ENCODE measurements around the gene NAA80. TPM values are rescaled to one million over a fixed set of nuclear protein-coding genes. Genes with fewer than 3 reads are reported as not detected.
"Not testable (repeated sequence)": the region's sequence is repeated elsewhere in the genome, so short reads cannot be mapped to it uniquely, and the experiment has no call there.

NAA80 gene
- total RNA-seq, 1 donor from 2014 or later: 10.9 TPM

- no peak overlapping the region for H3K4me3 Mint-ChIP-seq (ENCODE audit: unreplicated experiment)
- peaks cover 38% of the 10 kb centered on the region for H3K4me1 Mint-ChIP-seq (ENCODE audit: low read depth)
- H3K36me3 Mint-ChIP-seq (ENCODE audit: low read depth): peaks cover 8% of the 10 kb centered on the region
- no peaks in the 10 kb centered on the region for H3K27me3 Mint-ChIP-seq (ENCODE audit: low read depth)
- no peak overlapping the region for H3K27ac Mint-ChIP-seq (ENCODE audit: unreplicated experiment)
- DNase-seq (ENCODE audit: low spot score): no peak
- no peaks in the 10 kb centered on the region for H3K9me3 Mint-ChIP-seq (ENCODE audit: low read depth)
- TF ChIP-seq CTCF (IDR thresholded peaks at IDR 0.05): no peak
These were observed 17.5 kb upstream of the NAA80 start for GRCh38 chr3:50316657-50317242.

- peaks cover 8% of the 10 kb centered on the region for H3K36me3 Mint-ChIP-seq (ENCODE audit: low read depth)
- no peak overlapping the region for H3K4me3 Mint-ChIP-seq (ENCODE audit: unreplicated experiment)
- no peak overlapping the region for H3K27ac Mint-ChIP-seq (ENCODE audit: unreplicated experiment)
- H3K9me3 Mint-ChIP-seq (ENCODE audit: low read depth): no peaks in the 10 kb centered on the region
- H3K4me1 Mint-ChIP-seq (ENCODE audit: low read depth): peaks cover 29% of the 10 kb centered on the region
- TF ChIP-seq CTCF (IDR thresholded peaks at IDR 0.05): no peak
- no peak for DNase-seq (ENCODE audit: low spot score)
- H3K27me3 Mint-ChIP-seq (ENCODE audit: low read depth): no peaks in the 10 kb centered on the region
These were observed 15.6 kb upstream of the NAA80 start for GRCh38 chr3:50314816-50315215.

DNA sequence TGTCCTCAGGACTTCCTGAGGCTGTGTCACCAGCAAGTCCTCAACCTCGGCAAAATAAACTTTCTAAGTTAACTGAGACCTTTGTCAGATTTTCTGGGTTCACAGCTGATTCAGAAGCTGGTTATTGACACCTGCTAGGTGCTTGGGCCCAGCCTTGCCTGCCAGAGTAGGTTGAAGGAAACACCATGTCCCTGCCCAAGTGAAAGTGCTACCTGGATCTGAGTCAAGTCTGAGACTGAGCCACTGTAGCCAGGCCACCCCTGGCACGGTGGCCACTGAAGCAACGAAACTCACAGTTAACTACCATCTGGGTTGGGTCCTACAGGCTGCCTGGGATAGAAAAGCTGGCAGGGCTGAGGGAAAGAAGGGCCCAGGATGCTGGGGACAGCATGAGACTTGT lies 15.1 kb upstream of the NAA80 start:
- H3K27ac Mint-ChIP-seq (ENCODE audit: unreplicated experiment): no peak overlapping the region
- DNase-seq (ENCODE audit: low spot score): no peak

DNA sequence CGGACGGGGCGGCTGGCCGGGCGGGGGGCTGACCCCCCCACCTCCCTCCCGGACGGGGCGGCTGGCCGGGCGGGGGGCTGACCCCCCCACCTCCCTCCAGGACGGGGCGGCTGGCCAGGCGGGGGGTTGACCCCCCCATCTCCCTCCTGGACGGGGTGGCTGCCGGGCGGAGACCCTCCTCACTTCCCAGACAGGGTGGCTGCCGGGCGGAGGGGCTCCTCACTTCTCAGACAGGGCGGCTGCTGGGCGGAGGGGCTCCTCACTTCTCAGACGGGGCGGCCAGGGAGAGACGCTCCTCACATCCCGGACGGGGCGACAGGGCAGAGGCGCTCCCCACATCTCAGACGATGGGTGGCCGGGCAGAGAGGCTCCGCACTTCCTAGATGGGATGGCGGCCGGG lies 12.8 kb upstream of the NAA80 start:
- not testable (repeated sequence) for H3K4me3 Mint-ChIP-seq (ENCODE audit: unreplicated experiment); H3K9me3 Mint-ChIP-seq (ENCODE audit: low read depth); H3K4me1 Mint-ChIP-seq (ENCODE audit: low read depth); H3K27me3 Mint-ChIP-seq (ENCODE audit: low read depth); DNase-seq (ENCODE audit: low spot score); H3K36me3 Mint-ChIP-seq (ENCODE audit: low read depth); H3K27ac Mint-ChIP-seq (ENCODE audit: unreplicated experiment)

More for the DNA sequence above, 15.1 kb upstream of the NAA80 start:
- Mint-ChIP-seq H3K4me1 (ENCODE audit: low read depth) (peaks cover 24% of the 10 kb centered on the region), H3K4me3 (ENCODE audit: unreplicated experiment) (no peak overlapping the region), H3K9me3 (ENCODE audit: low read depth) (no peaks in the 10 kb centered on the region), H3K27me3 (ENCODE audit: low read depth) (no peaks in the 10 kb centered on the region), H3K36me3 (ENCODE audit: low read depth) (peaks cover 8% of the 10 kb centered on the region)
- no peak for TF ChIP-seq CTCF (IDR thresholded peaks at IDR 0.05)

DNA sequence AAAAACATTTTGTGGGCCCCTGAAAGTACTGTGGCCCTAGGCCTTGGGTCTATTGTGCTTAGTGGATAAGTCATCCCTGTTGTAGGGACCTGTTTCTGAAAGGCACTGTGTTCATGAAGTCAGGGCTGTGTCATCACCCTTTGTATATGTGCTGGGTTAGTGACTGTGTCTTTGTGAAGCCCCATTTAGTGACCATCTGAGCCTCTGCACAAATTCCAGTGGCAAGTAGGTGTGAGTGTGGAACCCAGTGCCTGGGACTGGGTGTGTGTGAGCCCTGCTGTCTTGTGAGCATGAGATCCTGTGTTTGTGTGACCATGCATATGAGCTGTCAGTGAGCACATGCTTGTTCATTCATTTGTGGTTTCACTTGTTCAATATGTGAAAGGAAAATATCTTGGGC lies 5.4 kb upstream of the NAA80 start:
- Mint-ChIP-seq H3K9me3 (ENCODE audit: low read depth) (no peaks in the 10 kb centered on the region), H3K4me1 (ENCODE audit: low read depth) (peaks cover 14% of the 10 kb centered on the region), H3K36me3 (ENCODE audit: low read depth) (no peaks in the 10 kb centered on the region), H3K4me3 (ENCODE audit: unreplicated experiment) (no peak overlapping the region), H3K27me3 (ENCODE audit: low read depth) (no peaks in the 10 kb centered on the region), H3K27ac (ENCODE audit: unreplicated experiment) (no peak overlapping the region)
- no peak for TF ChIP-seq CTCF (IDR thresholded peaks at IDR 0.05)
- DNase-seq (ENCODE audit: low spot score): no peak

All from chondrocyte (in vitro differentiated cells).